Natural killer cell (primary cell): ENCODE measurements around the gene BIN1. TPM values are rescaled to one million over a fixed set of nuclear protein-coding genes. Genes with fewer than 3 reads are reported as not detected.
"Not testable (repeated sequence)": the region's sequence is repeated elsewhere in the genome, so short reads cannot be mapped to it uniquely, and the experiment has no call there.

Experiments
- ATAC-seq, 3 donors: fragments of 150-1000 bp in 2 of 3; fragments of 200-7000 bp in 1 of 3; cut with Tn5 transposase; 1 replicate in 1 of 3; 2 replicates in 2 of 3; pipeline ENCODE4 v1.10.0; 2021; ENCODE audit warnings: mild to moderate bottlenecking in 2 of 3, moderate library complexity in 2 of 3
- DNase-seq, 2 donors: peaks; one replicate each; pipeline versions ENCODE4 v3.0.0 to v3.0.0-alpha.2; 2013 to 2021; ENCODE audit warnings: mixed read lengths in 1 of 2
- H3K27ac ChIP-seq: one replicate; pipeline ENCODE4 v1.5.1; 2013; ENCODE audit warnings: mild to moderate bottlenecking, low read length
- H3K27me3 ChIP-seq: one replicate; pipeline ENCODE4 v1.6.1; 2013; ENCODE audit warnings: low read length; ENCODE audit not compliant: control insufficient read depth, insufficient read depth
- H3K36me3 ChIP-seq: one replicate; pipeline ENCODE4 v1.6.1; 2013; ENCODE audit warnings: low read length; ENCODE audit not compliant: control insufficient read depth, insufficient read depth
- H3K4me1 ChIP-seq: one replicate; pipeline ENCODE4 v1.6.1; 2013; ENCODE audit warnings: low read length; ENCODE audit not compliant: control insufficient read depth, insufficient read depth
- H3K4me3 ChIP-seq: one replicate; pipeline ENCODE4 v1.5.1; 2013; ENCODE audit warnings: low read length
- H3K9me3 ChIP-seq: one replicate; pipeline ENCODE4 v1.6.1; 2013; ENCODE audit warnings: low read length; ENCODE audit not compliant: control insufficient read depth, insufficient read depth
- H3K27ac Mint-ChIP-seq, 2 donors: one replicate each; pipeline ENCODE4 v1.8.0; 2022; ENCODE audit warnings: mild to moderate bottlenecking in 2 of 2, mixed read lengths in 2 of 2, moderate library complexity in 1 of 2
- H3K27me3 Mint-ChIP-seq, 2 donors: one replicate each; pipeline ENCODE4 v1.8.0; 2022; ENCODE audit warnings: low read depth in 2 of 2, mixed read lengths in 2 of 2
- H3K36me3 Mint-ChIP-seq: one replicate; pipeline ENCODE4 v1.8.0; 2022; ENCODE audit warnings: mixed read lengths
- H3K4me1 Mint-ChIP-seq, 2 donors: one replicate each; pipeline ENCODE4 v1.8.0; 2022; ENCODE audit warnings: mixed read lengths in 2 of 2
- H3K4me3 Mint-ChIP-seq: one replicate; pipeline ENCODE4 v1.8.0; 2022; ENCODE audit warnings: mild to moderate bottlenecking, moderate library complexity, mixed read lengths
- H3K9me3 Mint-ChIP-seq, 2 donors: one replicate each; pipeline ENCODE4 v1.8.0; 2022; ENCODE audit warnings: mixed read lengths in 2 of 2
- CTCF ChIP-seq: fragments of 200-600 bp; IDR thresholded peaks from one replicate; pipeline ENCODE4 v1.8.0; 2022; ENCODE audit warnings: antibody characterized with exemption
- WGBS: methylation state at CpG from one replicate; pipeline ENCODE4 v1.1.7; 2013; ENCODE audit warnings: missing lambda C conversion rate; ENCODE audit not compliant: insufficient coverage; 5-methylcytosine and 5-hydroxymethylcytosine counted together
- intact Hi-C: fragments of 100-400 bp; cut with micrococcal nuclease; formaldehyde crosslinking; loops from one replicate; pipeline ENCODE4 v1.14.2; 2022
- total RNA-seq, 4 donors: library from RNA; stranded (reverse); fragments of 120-200 nt in 1 of 4; gene quantifications; one replicate each; pipeline versions ENCODE4 v1.2.3 to v1.2.4, GENCODE V29; 2013 to 2022

Gene BIN1
- total RNA-seq, 3 donors from 2014 or later (not counting 1 experiment from before 2014, with no cell fraction given), result 73.5 to 131 (median 107) TPM

GRCh38 chr2:127124426-127124825, 17.5 kb upstream of the BIN1 start:
- H3K36me3 Mint-ChIP-seq, result no peaks in the 10 kb centered on the region
- WGBS, result 94% methylated on average over 8 of the region's 8 CpGs
- Histone ChIP-seq H3K9me3 (no peaks in the 10 kb centered on the region), H3K27ac (no peak overlapping the region), H3K27me3 (no peaks in the 10 kb centered on the region), H3K4me3 (no peak overlapping the region), H3K4me1 (peaks cover 4% of the 10 kb centered on the region), H3K36me3 (no peaks in the 10 kb centered on the region)
- intact Hi-C loops, result no loop called here
- H3K27me3 Mint-ChIP-seq, result no peaks in the 10 kb centered on the region
- H3K4me3 Mint-ChIP-seq, result no peak overlapping the region
- DNase-seq (no peak), ATAC-seq (no peak)
- no peaks in the 10 kb centered on the region for H3K9me3 Mint-ChIP-seq
- no peak for TF ChIP-seq CTCF
- no peak overlapping the region for H3K27ac Mint-ChIP-seq
- H3K4me1 Mint-ChIP-seq, result peaks cover 0 to 6% of the 10 kb centered on the region in 2 donors

DNA sequence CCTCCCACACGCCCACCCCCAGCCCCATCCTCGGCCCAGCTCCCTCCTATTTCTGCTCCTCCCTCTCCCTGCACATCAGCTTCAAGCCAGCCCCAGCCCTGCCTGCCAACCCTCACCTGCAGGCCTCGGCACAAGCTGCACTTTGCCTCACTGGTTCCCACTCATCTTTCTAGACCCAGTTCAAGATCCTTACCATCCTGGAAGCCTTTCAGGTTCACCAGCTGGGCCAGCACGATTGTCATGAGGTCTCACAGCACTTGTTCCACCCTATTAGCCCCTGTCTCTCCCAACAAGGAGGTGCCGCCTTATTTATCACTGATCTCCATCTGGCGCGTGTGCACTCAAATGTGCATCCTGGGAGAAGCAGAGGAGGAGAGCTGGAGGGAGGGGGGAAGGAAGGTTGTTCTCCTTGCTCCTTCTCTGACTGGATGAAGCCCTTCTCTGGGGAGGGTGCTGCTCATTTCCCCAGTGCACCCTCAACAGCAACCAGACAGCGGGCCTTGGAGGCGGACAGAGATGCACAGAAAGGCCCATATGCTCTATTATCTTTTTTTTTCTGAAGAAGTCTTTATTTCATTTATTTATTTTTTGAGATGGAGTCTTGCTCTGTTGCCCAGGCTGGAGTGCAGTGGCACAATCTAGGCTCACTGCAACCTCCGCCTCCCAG, 15.5 kb upstream of the BIN1 start:
- H3K4me3 ChIP-seq, result no peak overlapping the region
- no peaks in the 10 kb centered on the region for H3K4me1 ChIP-seq
- Mint-ChIP-seq H3K27me3 (peaks cover 0 to 2% of the 10 kb centered on the region in 2 donors), H3K9me3 (no peaks in the 10 kb centered on the region), H3K27ac (no peak overlapping the region), H3K36me3 (no peaks in the 10 kb centered on the region), H3K4me3 (no peak overlapping the region), H3K4me1 (no peaks in the 10 kb centered on the region)
- H3K9me3 ChIP-seq, result no peaks in the 10 kb centered on the region
- no peak overlapping the region for H3K27ac ChIP-seq
- H3K36me3 ChIP-seq, result no peaks in the 10 kb centered on the region
- H3K27me3 ChIP-seq, result no peaks in the 10 kb centered on the region
- intact Hi-C loops, result no loop called here
- DNase-seq (no peak), ATAC-seq (no peak)
- no peak for TF ChIP-seq CTCF
- WGBS, result 86% methylated on average over 8 of the region's 10 CpGs

DNA sequence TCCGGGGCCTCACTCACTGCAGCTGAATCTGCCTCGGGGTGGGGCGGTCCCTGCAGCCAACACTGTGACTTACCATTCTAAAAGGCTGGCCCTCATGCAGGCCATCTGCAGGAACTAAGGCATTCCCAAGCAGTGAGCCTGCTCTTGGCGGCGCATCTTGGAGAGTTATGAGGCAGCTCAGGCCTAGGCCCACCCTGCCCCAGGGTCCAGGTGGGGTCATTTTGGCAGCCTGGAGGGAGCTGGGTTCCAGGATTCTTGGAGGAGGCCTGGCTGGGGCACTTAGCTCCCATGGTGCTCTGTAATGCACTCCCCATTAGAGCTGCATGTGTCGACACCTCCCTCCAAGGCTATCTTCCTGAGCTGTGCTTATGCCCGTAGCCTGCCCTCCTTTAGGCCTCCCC, 14.8 kb upstream of the BIN1 start:
- H3K36me3 ChIP-seq, result no peaks in the 10 kb centered on the region
- Mint-ChIP-seq H3K27me3 (peaks cover 0 to 4% of the 10 kb centered on the region in 2 donors), H3K27ac (no peak overlapping the region), H3K4me1 (no peaks in the 10 kb centered on the region), H3K4me3 (no peak overlapping the region), H3K36me3 (no peaks in the 10 kb centered on the region), H3K9me3 (no peaks in the 10 kb centered on the region)
- no peak for DNase-seq
- no peaks in the 10 kb centered on the region for H3K9me3 ChIP-seq
- no peak for TF ChIP-seq CTCF
- intact Hi-C loops, result no loop called here
- H3K4me3 ChIP-seq, result no peak overlapping the region
- H3K4me1 ChIP-seq, result no peaks in the 10 kb centered on the region
- H3K27me3 ChIP-seq, result no peaks in the 10 kb centered on the region
- no peak overlapping the region for H3K27ac ChIP-seq
- 96% methylated on average over 7 of the region's 7 CpGs for WGBS
- no peak for ATAC-seq

- no peaks in the 10 kb centered on the region for H3K27me3 ChIP-seq
- ATAC-seq, result no peak
- no peak overlapping the region for H3K4me3 ChIP-seq
- H3K36me3 ChIP-seq, result no peaks in the 10 kb centered on the region
- H3K9me3 Mint-ChIP-seq, result no peaks in the 10 kb centered on the region
- 87% methylated on average over 1 of the region's 1 CpG for WGBS
- TF ChIP-seq CTCF, result no peak
- DNase-seq, result no peak
- H3K4me1 ChIP-seq, result no peaks in the 10 kb centered on the region
- H3K36me3 Mint-ChIP-seq, result no peaks in the 10 kb centered on the region
- no peaks in the 10 kb centered on the region for H3K4me1 Mint-ChIP-seq
- no peak overlapping the region for H3K4me3 Mint-ChIP-seq
- H3K27ac ChIP-seq, result no peak overlapping the region
- peaks cover 0 to 4% of the 10 kb centered on the region in 2 donors for H3K27me3 Mint-ChIP-seq
- H3K27ac Mint-ChIP-seq, result no peak overlapping the region
- intact Hi-C loops, result no loop called here
- no peaks in the 10 kb centered on the region for H3K9me3 ChIP-seq
These were observed 14.4 kb upstream of the BIN1 start for GRCh38 chr2:127121353-127121752.

DNA sequence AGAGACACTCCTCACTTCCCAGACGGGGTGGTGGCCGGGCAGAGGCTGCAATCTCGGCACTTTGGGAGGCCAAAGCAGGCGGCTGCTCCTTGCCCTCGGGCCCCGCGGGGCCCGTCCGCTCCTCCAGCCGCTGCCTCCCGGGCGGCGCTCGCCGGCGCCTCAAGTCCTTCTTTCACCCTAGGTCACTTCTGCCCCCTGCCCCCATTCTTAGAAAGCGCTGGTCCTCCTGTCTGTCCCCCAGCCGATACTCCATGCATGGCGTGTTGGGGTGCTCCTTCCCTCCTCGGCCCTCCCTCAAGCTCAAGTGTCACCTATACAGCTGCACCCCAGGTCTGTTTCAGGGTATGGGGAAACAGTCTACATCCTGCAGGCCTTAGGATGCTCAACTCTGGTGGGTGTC, 13.5 kb upstream of the BIN1 start:
- H3K27me3 ChIP-seq, H3K36me3 Mint-ChIP-seq, H3K4me3 ChIP-seq, H3K9me3 ChIP-seq, ATAC-seq, H3K9me3 Mint-ChIP-seq, H3K27ac Mint-ChIP-seq, H3K4me1 ChIP-seq, intact Hi-C loops, H3K27ac ChIP-seq, H3K36me3 ChIP-seq, H3K4me3 Mint-ChIP-seq, DNase-seq, H3K4me1 Mint-ChIP-seq, H3K27me3 Mint-ChIP-seq: not testable (repeated sequence)
- WGBS, result 94% methylated on average over 20 of the region's 20 CpGs
